Measurements from ENCODE around the gene OSM.
"Not testable (repeated sequence)": the region's sequence is repeated elsewhere in the genome, so short reads cannot be mapped to it uniquely, and the experiment has no call there.

OSM gene

DNA sequence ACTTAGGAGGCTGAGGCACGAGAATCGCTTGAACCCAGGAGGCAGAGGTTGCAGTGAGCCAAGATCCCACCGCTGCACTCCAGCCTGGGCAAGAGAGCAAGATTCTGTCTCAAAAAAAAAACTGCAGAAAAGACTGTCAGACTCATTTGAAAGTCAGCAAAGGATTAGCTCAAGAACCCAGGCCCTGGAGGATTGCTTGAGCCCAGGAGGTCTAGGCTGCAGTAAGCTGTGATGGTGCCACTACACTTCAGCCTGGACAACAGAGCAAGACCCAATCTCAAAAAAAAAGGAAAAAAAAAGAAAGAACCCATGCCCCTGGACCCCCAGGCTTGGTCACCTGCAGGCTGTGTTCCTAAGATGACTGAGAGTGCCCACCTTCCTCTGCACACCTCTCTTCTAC is 36.3 kb downstream of the OSM start:
- no peak for DNase-seq (ENCODE audit: low read depth in 2 of 3, low spot score in 2 of 3)

DNA sequence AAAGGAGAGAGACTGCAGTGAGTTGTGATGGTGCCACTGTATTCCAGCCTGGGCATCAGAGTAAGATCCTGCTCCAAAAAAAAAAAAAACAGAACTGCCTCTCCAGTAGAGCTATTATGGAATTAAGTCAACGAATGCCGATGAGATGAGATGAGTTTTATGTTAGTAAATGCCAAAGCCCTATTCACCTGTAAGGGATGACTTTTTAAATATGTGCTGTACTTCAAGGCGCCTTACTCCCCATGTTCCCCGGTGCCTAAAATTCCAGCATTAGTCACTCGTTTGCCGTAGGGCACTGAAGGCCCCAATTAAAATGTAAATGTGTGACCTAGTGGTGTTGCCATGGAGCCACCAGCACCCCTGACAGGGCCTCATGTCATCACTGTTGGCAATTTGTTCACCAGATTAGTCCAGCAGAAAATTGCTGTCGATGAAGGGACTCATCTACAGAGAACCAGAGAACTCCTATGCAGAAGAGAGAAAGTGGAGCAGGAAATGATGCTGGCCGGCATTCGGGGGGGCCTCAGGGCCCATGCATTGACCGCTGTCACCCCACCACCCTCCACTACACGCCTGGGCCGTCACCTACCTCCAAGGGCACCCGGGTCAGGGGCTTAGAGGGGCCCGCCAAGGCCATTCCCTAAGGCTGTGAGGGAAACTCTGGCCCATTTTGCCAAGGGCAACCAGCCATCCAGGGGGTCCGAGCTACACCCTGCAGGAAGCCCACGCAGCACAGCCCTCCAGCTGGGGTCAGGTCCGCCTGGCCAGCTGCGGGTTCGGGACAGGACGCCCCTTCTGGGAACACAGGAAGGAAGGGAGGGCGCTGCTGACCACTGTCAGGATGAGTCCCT is 37.9 kb downstream of the OSM start:
- no peak for DNase-seq (ENCODE audit: low read depth in 2 of 3, low spot score in 2 of 3)

GRCh38 chr22:30227438-30228228 is 39.0 kb downstream of the OSM start:
- no peak for DNase-seq (ENCODE audit: low read depth in 2 of 3, low spot score in 2 of 3)

GRCh38 chr22:30226192-30226832 is 40.3 kb downstream of the OSM start:
- DNase-seq (ENCODE audit: low read depth in 2 of 3, low spot score in 2 of 3), result no peak

GRCh38 chr22:30225220-30225927 is 41.3 kb downstream of the OSM start:
- DNase-seq (ENCODE audit: low read depth in 2 of 3, low spot score in 2 of 3), result no peak

DNA sequence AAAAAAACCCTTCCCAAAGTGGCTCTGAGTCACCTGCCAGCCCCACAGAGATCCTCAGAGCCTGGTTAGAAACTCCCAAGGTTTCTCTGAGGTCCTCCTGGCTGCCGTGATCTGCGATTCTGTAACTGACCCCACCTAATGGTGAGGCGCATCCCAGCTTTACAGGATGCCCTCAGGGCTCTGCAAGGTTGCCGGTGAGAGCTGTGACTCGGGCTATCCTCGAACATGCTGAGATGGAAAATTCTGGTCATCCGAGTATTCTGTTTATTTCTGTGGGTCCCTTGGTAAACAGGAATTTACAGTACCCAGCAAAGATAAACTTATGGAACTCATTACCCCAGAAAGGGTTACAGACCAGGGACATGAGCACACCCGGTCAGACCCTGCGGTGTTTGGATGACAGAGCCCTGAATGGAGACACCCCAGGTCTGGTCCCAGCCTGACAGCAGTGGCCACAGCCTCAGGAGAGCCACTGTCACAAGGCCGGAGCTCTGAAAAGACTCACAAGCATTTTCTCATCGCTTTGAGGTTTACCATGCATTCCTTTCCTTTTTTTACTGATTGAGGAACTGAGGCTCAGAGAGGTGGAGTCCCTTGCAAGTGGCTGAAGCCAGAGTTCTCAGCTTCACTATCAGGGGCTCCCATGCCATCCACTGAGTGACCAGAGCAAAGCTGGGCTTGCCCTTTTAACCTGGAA is 42.3 kb downstream of the OSM start:
- no peak for DNase-seq (ENCODE audit: low read depth in 2 of 3, low spot score in 2 of 3)

GRCh38 chr22:30223303-30223702 is 43.3 kb downstream of the OSM start:
- no peak for DNase-seq (ENCODE audit: low read depth in 2 of 3, low spot score in 2 of 3)

- DNase-seq (ENCODE audit: low read depth in 2 of 3, low spot score in 2 of 3), result no peak
Observed at GRCh38 chr22:30222321-30222720, 44.3 kb downstream of the OSM start.

GRCh38 chr22:30221121-30221992 is 45.3 kb downstream of the OSM start:
- DNase-seq (ENCODE audit: low read depth in 2 of 3, low spot score in 2 of 3), result peak in 2 of 3 experiments; percentile 39 to 45

DNA sequence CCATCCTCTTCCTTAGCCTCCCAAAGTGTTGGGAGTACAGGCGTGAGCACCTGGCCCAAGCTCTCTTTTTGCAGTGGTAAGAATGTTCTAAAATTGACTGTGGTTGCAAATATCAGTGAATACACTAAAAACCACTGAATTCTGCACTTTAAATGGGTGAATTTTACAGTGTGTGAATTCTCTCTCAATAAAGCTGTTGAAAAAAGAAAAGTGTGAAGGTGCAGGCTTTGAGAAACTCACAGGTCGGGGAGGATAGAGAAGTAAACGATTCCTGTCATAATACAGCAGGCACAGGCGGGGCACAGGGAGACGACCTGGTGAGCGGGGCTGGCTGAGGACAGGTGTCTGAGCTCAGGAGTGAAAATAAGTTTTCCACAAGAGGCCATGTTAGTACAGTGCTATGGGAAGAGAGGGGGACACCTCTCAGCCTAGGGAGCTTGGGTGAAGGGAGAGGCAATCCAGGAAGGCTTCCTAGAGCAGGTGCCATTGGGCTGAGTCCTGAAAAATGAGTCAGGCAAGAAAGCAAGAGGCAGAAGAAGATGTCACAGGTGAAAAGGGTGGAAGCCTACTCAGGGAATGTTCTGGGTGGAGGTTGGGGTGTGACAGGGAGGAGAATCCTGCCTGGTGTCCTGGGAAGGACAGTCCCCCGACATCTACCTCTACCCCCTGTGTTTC is 46.2 kb downstream of the OSM start:
- DNase-seq (ENCODE audit: low read depth in 2 of 3, low spot score in 2 of 3), result no peak

- no peak for DNase-seq (ENCODE audit: low read depth in 2 of 3, low spot score in 2 of 3)
Observed at GRCh38 chr22:30219668-30220278, 46.9 kb downstream of the OSM start.

GRCh38 chr22:30219049-30219654 is 47.5 kb downstream of the OSM start:
- DNase-seq (ENCODE audit: low read depth in 2 of 3, low spot score in 2 of 3), result no peak

DNA sequence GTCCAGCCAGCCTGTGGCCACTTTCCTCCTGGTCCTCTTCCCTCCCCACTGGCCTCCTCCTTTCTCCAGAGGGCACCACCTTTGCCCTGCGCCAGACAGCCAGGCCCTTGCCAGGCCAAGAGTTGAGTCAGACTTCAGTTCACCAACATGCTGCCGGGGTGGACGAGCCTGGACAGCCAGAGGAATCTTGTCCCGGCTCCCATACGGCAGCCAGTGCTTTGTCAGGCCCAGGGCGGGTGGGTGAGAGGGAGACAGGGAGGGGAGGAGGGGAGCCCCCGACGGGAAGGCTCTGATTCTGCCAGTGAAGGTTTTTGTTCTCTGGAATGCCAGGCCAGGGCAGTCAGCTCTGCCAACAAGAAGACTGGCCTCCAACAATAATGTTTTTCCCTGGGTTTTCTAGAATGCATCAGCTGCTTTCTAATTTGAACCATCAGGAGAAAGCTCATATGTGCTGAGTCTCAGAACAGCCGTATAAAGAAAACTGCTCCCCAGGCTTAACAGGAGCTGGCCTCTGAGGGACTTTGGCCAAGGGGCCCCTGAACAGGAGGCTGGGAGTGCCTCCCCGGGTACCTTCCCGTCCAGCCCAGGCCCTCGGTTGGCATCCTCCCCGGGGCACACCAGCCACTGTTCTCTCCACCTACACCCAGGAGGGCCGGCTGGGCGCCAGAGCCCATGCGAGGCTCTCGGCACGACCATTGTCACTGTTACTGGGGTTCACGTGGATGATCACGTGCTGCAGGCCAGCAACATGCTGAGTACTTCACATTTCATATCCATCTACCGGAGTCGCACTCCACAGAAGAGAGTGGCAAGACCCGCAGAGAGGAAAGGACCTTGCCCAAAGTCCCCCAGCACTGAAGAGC is 48.7 kb downstream of the OSM start:
- DNase-seq (ENCODE audit: low read depth in 2 of 3, low spot score in 2 of 3), result no peak

GRCh38 chr22:30216710-30217109 is 49.9 kb downstream of the OSM start:
- DNase-seq (ENCODE audit: low read depth in 2 of 3, low spot score in 2 of 3), result no peak

- not testable (repeated sequence) for DNase-seq (ENCODE audit: low read depth in 2 of 3, low spot score in 2 of 3)
Observed at GRCh38 chr22:30216272-30216671, 50.4 kb downstream of the OSM start.

DNA sequence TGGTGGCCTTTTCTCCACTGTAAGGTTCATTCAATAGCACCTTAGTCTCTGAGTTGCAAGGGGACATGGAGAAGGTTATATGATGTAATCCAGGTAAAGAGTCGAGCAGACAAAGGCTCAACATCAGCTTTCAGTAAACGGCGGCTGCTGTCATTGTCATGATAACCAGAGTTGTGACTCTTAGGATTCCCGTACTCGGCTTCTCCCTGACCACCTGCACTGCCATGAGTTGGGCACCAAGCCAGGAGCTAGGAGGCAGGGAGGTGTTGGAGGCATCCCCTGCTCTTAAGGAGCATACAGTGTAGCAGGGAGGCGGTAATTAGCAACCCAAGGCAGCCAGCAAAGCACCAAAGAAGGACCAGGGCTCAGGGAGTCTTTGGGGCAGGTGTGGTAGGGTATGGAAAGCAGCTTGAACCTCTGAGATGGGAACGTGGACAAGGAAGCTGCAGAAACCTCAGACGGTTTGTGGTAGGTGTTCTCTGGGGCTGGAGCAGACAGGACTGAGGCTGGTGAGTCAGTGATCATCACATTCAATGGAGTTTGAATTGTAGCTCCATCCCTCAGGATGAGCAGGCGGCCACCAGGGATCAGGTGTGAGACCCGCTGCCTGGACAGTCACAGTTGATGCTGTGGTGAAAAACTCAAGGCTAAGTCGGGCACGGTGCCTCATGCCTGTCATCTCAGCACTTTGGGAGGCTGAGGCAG is 51.8 kb downstream of the OSM start:
- no peak for DNase-seq (ENCODE audit: low read depth in 2 of 3, low spot score in 2 of 3)

DNA sequence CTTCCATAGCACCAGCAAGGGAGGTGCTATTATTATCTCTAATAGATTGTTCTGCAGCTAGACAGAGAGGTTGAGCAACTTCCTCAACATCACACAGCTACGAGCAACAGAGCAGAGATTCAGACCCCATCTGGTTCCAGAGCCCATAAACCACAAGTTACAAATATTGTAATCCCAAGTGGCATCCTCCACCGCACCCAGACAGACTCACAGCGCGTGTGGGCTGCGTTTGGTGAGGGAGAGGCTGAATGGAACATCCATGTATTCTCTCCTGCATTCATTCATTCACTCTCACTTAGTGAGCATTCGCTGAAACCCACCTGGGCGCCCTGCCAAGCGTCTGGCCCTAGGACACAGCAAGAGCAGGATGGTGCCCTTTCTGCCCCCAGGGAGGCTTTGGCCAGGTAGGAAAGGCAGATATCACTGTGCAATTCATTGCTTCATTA is 53.6 kb downstream of the OSM start:
- DNase-seq (ENCODE audit: low read depth in 2 of 3, low spot score in 2 of 3), result no peak

Measured in activated CD8-positive, alpha-beta memory T cell treated with anti-CD3 and anti-CD28 coated beads for 48 hours (primary cell).